ENCODE results near the gene DOCK1.

The DOCK1 gene

DNA sequence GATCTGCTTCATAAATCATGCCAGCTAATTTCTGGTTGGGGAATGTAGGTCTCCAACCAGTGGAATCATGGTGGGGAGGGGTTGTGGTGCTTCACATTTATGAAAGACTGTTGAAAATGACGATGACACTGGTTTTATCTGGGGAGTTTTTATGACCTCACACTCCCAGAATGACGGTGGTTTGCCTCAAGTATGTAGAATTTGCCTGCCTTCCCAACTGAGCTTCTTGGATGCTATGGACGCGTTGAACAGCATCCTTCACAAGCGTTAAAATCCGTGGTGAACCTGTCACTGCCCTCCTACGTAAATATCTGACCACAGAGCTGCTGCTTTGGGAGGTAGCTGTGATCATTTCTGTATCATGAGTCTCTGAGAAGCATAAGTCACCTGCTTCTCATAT is 287.9 kb downstream of the DOCK1 start:
- DNase-seq = no peak

DNA sequence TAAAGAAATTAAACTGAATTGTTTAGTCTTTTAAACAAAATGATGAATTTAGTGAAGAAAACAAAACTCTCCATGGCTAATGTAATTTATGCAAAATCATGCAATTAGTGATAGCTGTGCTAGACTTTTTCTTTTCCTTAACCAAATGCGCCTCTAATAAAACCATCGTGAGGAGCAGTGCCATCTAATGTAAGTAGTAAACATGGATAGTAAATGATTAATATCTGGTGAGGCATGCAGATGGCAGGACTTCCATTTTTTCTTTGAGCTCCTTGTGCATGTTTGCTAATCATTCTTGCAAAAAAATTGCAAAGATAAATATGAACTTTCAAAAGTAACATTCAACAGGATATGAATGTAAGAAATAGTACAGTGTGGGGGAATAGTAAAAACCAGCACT is 288.9 kb downstream of the DOCK1 start:
- no peak for DNase-seq

DNA sequence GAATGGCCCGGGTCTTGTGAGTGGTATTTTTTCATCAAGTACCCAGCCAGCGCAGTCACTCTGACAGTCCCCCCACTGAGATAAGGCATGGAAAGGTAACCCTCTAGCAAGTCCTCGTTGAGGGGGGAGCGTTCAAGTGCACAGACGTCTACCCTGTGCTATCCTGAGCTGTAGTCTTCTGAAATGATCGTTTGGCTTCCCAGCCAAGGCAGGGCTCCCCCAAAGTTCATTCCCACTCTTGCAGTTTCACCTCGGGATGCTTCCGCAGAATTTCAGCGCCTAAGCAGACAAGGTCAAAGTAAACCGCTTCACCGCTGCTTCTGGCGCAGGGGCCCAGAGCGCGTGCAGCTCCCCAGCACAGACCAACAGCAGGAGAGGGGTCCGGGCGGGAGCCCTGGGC is 289.4 kb downstream of the DOCK1 start:
- DNase-seq = no peak

DNA sequence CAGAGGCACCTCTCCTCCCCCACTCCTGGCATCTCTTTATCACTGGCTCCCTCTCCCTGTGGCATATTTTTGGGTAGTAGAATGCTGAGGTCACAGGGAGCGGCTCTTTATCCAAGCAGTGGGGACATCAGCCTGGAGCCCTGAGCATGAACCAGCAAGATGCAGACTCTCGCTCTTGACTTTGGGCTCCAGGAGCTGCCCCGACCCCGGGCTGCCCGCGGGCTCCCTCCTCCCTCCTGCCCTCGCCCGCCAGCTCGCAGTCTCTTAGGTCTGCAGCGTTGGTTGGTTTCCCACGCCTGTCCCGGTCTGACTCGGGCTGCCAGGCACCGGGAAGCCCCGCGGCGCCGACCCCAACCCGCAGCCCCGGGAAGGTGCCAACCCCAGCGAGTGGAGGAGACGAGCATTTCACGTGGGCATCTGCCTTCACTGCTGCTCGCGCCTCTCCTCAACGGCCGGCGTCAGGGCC is 289.8 kb downstream of the DOCK1 start:
- DNase-seq = no peak

- no peak for DNase-seq
Measured at GRCh38 chr10:127195571-127196281, 290.5 kb downstream of the DOCK1 start.

DNA sequence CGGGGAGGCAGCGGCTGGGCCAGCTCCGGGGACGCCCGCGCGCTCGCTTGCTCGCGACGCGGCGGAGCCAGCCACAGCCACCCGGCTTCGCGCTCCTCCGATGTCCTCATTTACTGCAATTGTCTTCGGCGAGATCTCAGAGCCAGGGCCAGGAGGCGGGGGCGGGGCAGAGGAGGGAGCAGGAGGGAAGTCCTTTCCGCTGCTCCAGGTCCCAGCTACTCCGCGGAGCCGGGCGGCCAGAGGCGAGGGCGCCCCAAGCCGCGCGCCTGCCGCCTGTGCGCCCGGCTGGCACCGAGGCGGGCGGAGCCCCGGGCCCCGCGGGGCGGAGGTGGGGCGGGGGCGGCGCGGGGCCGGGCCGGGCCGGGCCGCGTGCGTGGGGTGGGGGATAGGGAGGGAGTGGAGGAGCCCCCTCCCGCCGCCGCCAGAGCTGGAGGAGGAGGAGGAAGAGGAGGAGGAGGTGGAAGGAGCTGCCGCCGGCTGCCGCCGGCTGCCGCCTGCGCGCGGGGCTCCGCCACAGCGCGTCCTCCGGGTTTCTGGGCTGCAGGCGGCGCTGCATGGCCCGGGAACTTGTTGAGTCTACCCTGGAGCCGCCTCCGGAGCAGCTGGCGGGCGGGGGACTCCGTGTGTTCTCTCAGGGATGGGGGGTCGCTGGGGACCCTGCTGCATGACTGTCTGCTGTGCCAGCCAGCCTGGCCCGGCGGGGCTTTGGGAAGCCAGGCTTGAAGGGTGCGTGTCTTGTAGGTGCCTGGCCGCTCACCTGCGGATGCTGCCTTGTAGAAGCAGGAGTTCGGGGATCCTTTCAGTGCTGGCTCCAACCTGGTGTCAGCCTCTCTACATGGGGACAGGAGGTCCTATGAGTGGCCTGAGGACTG is 291.3 kb downstream of the DOCK1 start, which contains the start of gene INSYN2A:
Gene INSYN2A (minus strand): TSS at position 310 of the 872 bp plus-strand sequence. CDS start 20,196 bp downstream, outside the sequence.
- DNase-seq = no peak

DNA sequence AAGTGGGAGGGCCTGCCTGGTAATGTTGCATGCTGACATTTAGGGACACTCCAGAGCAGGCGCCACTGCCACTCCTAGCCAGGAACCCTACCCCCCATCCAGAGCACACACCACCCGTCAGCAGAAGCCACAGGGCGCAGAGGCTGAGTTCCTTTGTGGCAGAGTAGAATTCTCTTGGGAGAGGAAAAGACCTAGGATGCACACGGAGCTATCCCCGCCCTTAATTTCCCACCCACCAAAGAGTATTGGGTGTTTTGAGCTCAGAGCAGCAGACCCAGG is 291.9 kb downstream of the DOCK1 start:
- DNase-seq = no peak

- DNase-seq = no peak
Measured at GRCh38 chr10:127198307-127198706, 293.1 kb downstream of the DOCK1 start.

GRCh38 chr10:127198721-127199120 is 293.5 kb downstream of the DOCK1 start:
- DNase-seq = no peak

- no peak for DNase-seq
Measured at GRCh38 chr10:127200646-127201045, 295.4 kb downstream of the DOCK1 start.

DNA sequence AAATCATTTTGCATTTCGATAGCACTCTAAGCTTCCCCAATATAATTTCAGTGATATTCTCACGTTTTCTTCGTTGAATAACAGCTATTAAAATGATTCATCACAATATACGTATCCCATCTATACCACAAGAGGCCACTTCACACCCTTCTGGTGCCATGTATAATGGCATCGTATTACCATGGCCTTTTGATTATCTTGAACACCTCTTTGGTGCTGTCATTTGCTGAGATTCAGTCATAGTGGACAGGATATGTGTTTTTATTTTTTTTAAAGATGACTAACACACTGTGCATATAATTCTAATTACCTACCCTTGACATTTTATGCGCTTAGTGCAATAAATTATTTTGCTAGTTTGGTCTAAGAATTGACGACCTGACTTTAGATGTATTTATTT is 297.8 kb downstream of the DOCK1 start:
- no peak for DNase-seq

GRCh38 chr10:127207081-127207480 is 301.9 kb downstream of the DOCK1 start:
- DNase-seq = no peak

DNA sequence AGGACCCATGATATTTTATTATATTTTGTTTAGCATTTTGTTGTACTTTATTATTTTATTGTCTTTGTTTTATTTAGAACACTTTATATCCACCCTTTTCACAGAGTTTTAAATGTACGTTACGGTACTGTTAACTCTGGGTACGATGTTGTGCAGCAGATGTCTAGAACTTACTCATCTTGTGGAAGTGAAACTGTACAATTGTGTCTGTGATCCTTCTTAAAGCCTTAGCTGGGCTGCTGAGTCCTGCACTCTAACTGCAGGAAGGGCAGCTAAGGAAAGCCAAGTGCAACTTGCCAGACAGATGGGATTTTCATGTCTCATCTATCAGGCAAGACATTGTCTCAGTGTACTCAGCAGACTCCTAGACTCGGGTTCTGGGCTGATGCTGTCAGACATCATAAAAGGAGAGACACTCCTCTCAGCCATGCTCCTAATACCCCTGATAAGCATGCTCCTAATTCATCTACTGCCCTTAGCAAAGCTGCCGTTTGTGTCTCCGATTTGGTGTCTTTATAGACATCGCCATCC is 305.8 kb downstream of the DOCK1 start:
- DNase-seq = no peak

GRCh38 chr10:127215866-127216265 is 310.6 kb downstream of the DOCK1 start:
- DNase-seq = no peak

GRCh38 chr10:127216274-127216673 is 311.0 kb downstream of the DOCK1 start:
- no peak for DNase-seq

- DNase-seq = no peak
Measured at GRCh38 chr10:127216786-127217185, 311.6 kb downstream of the DOCK1 start.

- no peak for DNase-seq
Measured at GRCh38 chr10:127218658-127219057, 313.4 kb downstream of the DOCK1 start.

GRCh38 chr10:127221281-127221680 is 316.1 kb downstream of the DOCK1 start:
- no peak for DNase-seq

DNA sequence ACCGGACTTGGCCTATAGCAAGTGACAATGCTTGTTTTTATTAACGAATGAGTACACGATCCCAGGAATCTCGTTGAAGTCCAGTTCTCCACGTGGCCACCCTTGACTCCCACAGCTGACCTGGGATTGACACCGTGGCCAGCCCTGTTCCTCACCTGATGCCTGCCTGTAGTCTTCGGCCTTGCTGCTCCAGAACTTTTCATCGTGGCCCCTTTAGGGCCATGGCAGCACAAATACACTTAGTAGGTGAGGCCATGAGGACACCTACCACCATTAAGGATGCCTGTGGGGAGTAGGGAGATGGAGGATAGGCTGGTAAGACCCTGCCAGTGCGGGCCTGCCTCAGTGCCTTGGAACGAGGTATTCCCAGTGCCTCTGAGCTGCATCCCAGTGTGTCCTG is 321.8 kb downstream of the DOCK1 start:
- no peak for DNase-seq

- no peak for DNase-seq
Measured at GRCh38 chr10:127227663-127228062, 322.4 kb downstream of the DOCK1 start.

DNA sequence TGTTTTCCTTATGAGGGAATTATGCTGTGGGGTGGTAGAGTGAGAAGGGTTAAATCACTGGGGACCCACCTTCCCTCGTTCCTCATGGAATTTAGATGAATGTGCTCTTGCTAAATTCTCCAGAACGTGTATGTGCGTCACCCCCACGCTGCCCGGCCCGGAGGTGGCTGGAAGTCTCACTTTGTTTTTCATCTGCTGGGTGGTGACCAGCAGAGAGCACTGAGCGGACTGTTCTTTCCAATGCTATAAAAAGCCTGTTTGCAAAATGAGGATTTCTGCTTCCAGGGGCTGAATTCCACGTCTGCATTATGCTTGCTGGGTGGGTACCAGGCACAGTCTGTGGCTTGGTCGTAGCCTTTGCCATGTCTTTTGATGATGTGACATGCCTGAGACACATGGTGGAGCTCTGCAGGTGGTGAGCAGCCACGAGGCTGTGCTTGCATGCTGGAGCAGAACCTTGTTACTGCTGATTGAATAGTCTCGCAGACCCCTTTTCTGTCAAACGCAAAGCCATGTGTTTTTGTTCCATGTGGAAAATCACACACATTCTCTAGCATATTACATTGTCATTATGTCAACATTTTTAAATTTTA is 323.1 kb downstream of the DOCK1 start:
- DNase-seq = no peak

- no peak for DNase-seq
Measured at GRCh38 chr10:127234306-127234800, 329.1 kb downstream of the DOCK1 start.

- no peak for DNase-seq
Measured at GRCh38 chr10:127236266-127236665, 331.0 kb downstream of the DOCK1 start.
